Mucosa of rectum (tissue), 2 donors: ENCODE results near the gene GCKR.
"Not testable (repeated sequence)": the region's sequence is repeated elsewhere in the genome, so short reads cannot be mapped to it uniquely, and the experiment has no call there.

Experiments
- H3K27ac ChIP-seq, 2 donors: one replicate each; pipeline ENCODE4 v1.7.0; 2013; ENCODE audit warnings: inconsistent platforms in 2 of 2, low read depth in 2 of 2, low read length in 2 of 2
- H3K27me3 ChIP-seq, 2 donors: one replicate each; pipeline ENCODE4 v1.7.0; 2013; ENCODE audit warnings: low read length in 2 of 2; ENCODE audit not compliant: control insufficient read depth in 2 of 2, insufficient read depth in 2 of 2
- H3K36me3 ChIP-seq, 2 donors: one replicate each; pipeline ENCODE4 v1.7.0; 2013; ENCODE audit warnings: low read length in 2 of 2; ENCODE audit not compliant: control insufficient read depth in 2 of 2, insufficient read depth in 2 of 2
- H3K4me1 ChIP-seq, 2 donors: one replicate each; pipeline ENCODE4 v1.7.0; 2013; ENCODE audit warnings: low read length in 2 of 2, mild to moderate bottlenecking in 1 of 2; ENCODE audit not compliant: control insufficient read depth in 2 of 2, insufficient read depth in 2 of 2
- H3K4me3 ChIP-seq, 2 donors: one replicate each; pipeline ENCODE4 v1.7.0; 2013; ENCODE audit warnings: low read length in 2 of 2
- H3K9ac ChIP-seq, 2 donors: one replicate each; pipeline ENCODE4 v1.7.0; 2013; ENCODE audit warnings: low read length in 2 of 2, low read depth in 1 of 2, mild to moderate bottlenecking in 1 of 2
- H3K9me3 ChIP-seq, 2 donors: one replicate each; pipeline ENCODE4 v1.7.0; 2013; ENCODE audit warnings: low read length in 2 of 2; ENCODE audit not compliant: control insufficient read depth in 2 of 2
- donor health status: healthy.
- donor health status: Normal muscosa, but diverticular disease.

Gene GCKR

GRCh38 chr2:27539649-27540048 is 43.0 kb downstream of the GCKR start:
- not testable (repeated sequence) for H3K4me1 ChIP-seq, H3K9ac ChIP-seq, H3K27me3 ChIP-seq, H3K4me3 ChIP-seq, H3K9me3 ChIP-seq, H3K27ac ChIP-seq, H3K36me3 ChIP-seq

- Histone ChIP-seq H3K36me3 (no peaks in the 10 kb centered on the region), H3K27ac (no peak overlapping the region), H3K27me3 (no peaks in the 10 kb centered on the region), H3K4me3 (no peak overlapping the region), H3K4me1 (no peaks in the 10 kb centered on the region), H3K9ac (no peak overlapping the region), H3K9me3 (no peaks in the 10 kb centered on the region)
Measured at GRCh38 chr2:27544143-27544821, 47.6 kb downstream of the GCKR start.

GRCh38 chr2:27545348-27546141 is 48.9 kb downstream of the GCKR start:
- H3K27me3 ChIP-seq, result no peaks in the 10 kb centered on the region
- H3K4me1 ChIP-seq, result no peaks in the 10 kb centered on the region
- no peak overlapping the region for H3K27ac ChIP-seq
- H3K36me3 ChIP-seq, result no peaks in the 10 kb centered on the region
- no peak overlapping the region for H3K4me3 ChIP-seq
- no peaks in the 10 kb centered on the region for H3K9me3 ChIP-seq
- H3K9ac ChIP-seq, result no peak overlapping the region

GRCh38 chr2:27549303-27549702 is 52.7 kb downstream of the GCKR start:
- Histone ChIP-seq H3K4me3 (no peak overlapping the region), H3K27ac (no peak overlapping the region), H3K9me3 (no peaks in the 10 kb centered on the region), H3K9ac (no peak overlapping the region), H3K27me3 (no peaks in the 10 kb centered on the region), H3K36me3 (no peaks in the 10 kb centered on the region), H3K4me1 (no peaks in the 10 kb centered on the region)

- no peak overlapping the region for H3K27ac ChIP-seq
- no peaks in the 10 kb centered on the region for H3K27me3 ChIP-seq
- no peak overlapping the region for H3K4me3 ChIP-seq
- H3K9ac ChIP-seq, result no peak overlapping the region
- no peaks in the 10 kb centered on the region for H3K4me1 ChIP-seq
- no peaks in the 10 kb centered on the region for H3K9me3 ChIP-seq
- H3K36me3 ChIP-seq, result no peaks in the 10 kb centered on the region
Measured at GRCh38 chr2:27551514-27551913, 54.9 kb downstream of the GCKR start.

- Histone ChIP-seq H3K36me3 (no peaks in the 10 kb centered on the region), H3K27ac (no peak overlapping the region), H3K4me1 (no peaks in the 10 kb centered on the region), H3K4me3 (no peak overlapping the region), H3K9ac (no peak overlapping the region), H3K27me3 (no peaks in the 10 kb centered on the region), H3K9me3 (no peaks in the 10 kb centered on the region)
Measured at GRCh38 chr2:27552941-27553340, 56.3 kb downstream of the GCKR start.

- not testable (repeated sequence) for H3K9ac ChIP-seq, H3K9me3 ChIP-seq, H3K36me3 ChIP-seq, H3K4me1 ChIP-seq, H3K27me3 ChIP-seq, H3K27ac ChIP-seq, H3K4me3 ChIP-seq
Measured at GRCh38 chr2:27554451-27554850, 57.8 kb downstream of the GCKR start.

- no peaks in the 10 kb centered on the region for H3K4me1 ChIP-seq
- H3K9ac ChIP-seq, result no peak overlapping the region
- no peaks in the 10 kb centered on the region for H3K9me3 ChIP-seq
- no peaks in the 10 kb centered on the region for H3K36me3 ChIP-seq
- H3K27me3 ChIP-seq, result no peaks in the 10 kb centered on the region
- H3K27ac ChIP-seq, result no peak overlapping the region
- no peak overlapping the region for H3K4me3 ChIP-seq
Measured at GRCh38 chr2:27559228-27559627, 62.6 kb downstream of the GCKR start.

GRCh38 chr2:27561060-27561459 is 64.4 kb downstream of the GCKR start:
- no peaks in the 10 kb centered on the region for H3K4me1 ChIP-seq
- no peaks in the 10 kb centered on the region for H3K27me3 ChIP-seq
- no peaks in the 10 kb centered on the region for H3K9me3 ChIP-seq
- H3K4me3 ChIP-seq, result no peak overlapping the region
- H3K36me3 ChIP-seq, result no peaks in the 10 kb centered on the region
- no peak overlapping the region for H3K27ac ChIP-seq
- H3K9ac ChIP-seq, result no peak overlapping the region

- Histone ChIP-seq H3K9ac (no peak overlapping the region), H3K9me3 (no peaks in the 10 kb centered on the region), H3K27ac (no peak overlapping the region), H3K4me3 (no peak overlapping the region), H3K27me3 (peaks cover 0 to 5% of the 10 kb centered on the region in 2 donors), H3K4me1 (no peaks in the 10 kb centered on the region), H3K36me3 (no peaks in the 10 kb centered on the region)
Measured at GRCh38 chr2:27566628-27567027, 70.0 kb downstream of the GCKR start.
